ENCODE measurements around the gene LRP1.
A peak's percentile ranks its signal among the peaks of the same experiment; 100 is the strongest.

LRP1 gene

GRCh38 chr12:57212701-57213057, 84.4 kb downstream of the LRP1 start:
- Histone ChIP-seq H3F3A (ENCODE audit: low read depth) (no peaks in the 10 kb centered on the region), H3K4me3 (ENCODE audit: low read length, poor library complexity, severe bottlenecking) (no peak overlapping the region), H4K20me1 (ENCODE audit: insufficient read depth, low read length, poor library complexity, severe bottlenecking) (no peaks in the 10 kb centered on the region), H3K4me1 (ENCODE audit: insufficient read depth, low read length, poor library complexity, severe bottlenecking) (peaks cover 9% of the 10 kb centered on the region), H3K9me3 (ENCODE audit: insufficient read depth, low read depth, low read length) (no peaks in the 10 kb centered on the region), H3K9ac (ENCODE audit: low read depth, low read length, poor library complexity, severe bottlenecking) (no peak overlapping the region), H3K4me2 (ENCODE audit: low read depth, low read length, poor library complexity, severe bottlenecking) (no peak overlapping the region), H3K9me2 (replicated peaks; ENCODE audit: low read depth, low read length) (no peaks in the 10 kb centered on the region), H3K79me2 (ENCODE audit: insufficient read depth, low read length) (no peaks in the 10 kb centered on the region), H3K36me3 (ENCODE audit: insufficient read depth, low read length) (no peaks in the 10 kb centered on the region), H3K27me3 (ENCODE audit: insufficient read depth, low read length, poor library complexity, severe bottlenecking) (no peaks in the 10 kb centered on the region), H2AFZ (ENCODE audit: low read length) (no peak overlapping the region)
- TF ChIP-seq CTCF (conservative IDR thresholded peaks at IDR 0.05; ENCODE audit: low read length) (no peak), EZH2phosphoT487 (IDR thresholded peaks at IDR 0.05; ENCODE audit: borderline replicate concordance) (no peak)

- H3K9me3 ChIP-seq (ENCODE audit: insufficient read depth, low read depth, low read length), result no peaks in the 10 kb centered on the region
- no peaks in the 10 kb centered on the region for H3K27me3 ChIP-seq (ENCODE audit: insufficient read depth, low read length, poor library complexity, severe bottlenecking)
- H3K4me1 ChIP-seq (ENCODE audit: insufficient read depth, low read length, poor library complexity, severe bottlenecking), result peaks cover 9% of the 10 kb centered on the region
- peak overlapping the region; percentile 56 for H3K9ac ChIP-seq (ENCODE audit: low read depth, low read length, poor library complexity, severe bottlenecking)
- no peaks in the 10 kb centered on the region for H3K9me2 ChIP-seq (replicated peaks; ENCODE audit: low read depth, low read length)
- H3K79me2 ChIP-seq (ENCODE audit: insufficient read depth, low read length), result no peaks in the 10 kb centered on the region
- peak overlapping the region; percentile 47 for H3K4me3 ChIP-seq (ENCODE audit: low read length, poor library complexity, severe bottlenecking)
- peak overlapping the region; percentile 78 for H2AFZ ChIP-seq (ENCODE audit: low read length)
- no peaks in the 10 kb centered on the region for H3K36me3 ChIP-seq (ENCODE audit: insufficient read depth, low read length)
- H3K4me2 ChIP-seq (ENCODE audit: low read depth, low read length, poor library complexity, severe bottlenecking), result peak overlapping the region; percentile 64
- no peaks in the 10 kb centered on the region for H4K20me1 ChIP-seq (ENCODE audit: insufficient read depth, low read length, poor library complexity, severe bottlenecking)
- TF ChIP-seq EZH2phosphoT487 (IDR thresholded peaks at IDR 0.05; ENCODE audit: borderline replicate concordance) (no peak), CTCF (conservative IDR thresholded peaks at IDR 0.05; ENCODE audit: low read length) (peak; percentile 78)
- H3F3A ChIP-seq (ENCODE audit: low read depth), result no peaks in the 10 kb centered on the region
Measured at GRCh38 chr12:57213058-57213715, 84.9 kb downstream of the LRP1 start.

- Histone ChIP-seq H2AFZ (ENCODE audit: low read length) (peak overlapping the region; percentile 78), H3K36me3 (ENCODE audit: insufficient read depth, low read length) (no peaks in the 10 kb centered on the region), H3K4me3 (ENCODE audit: low read length, poor library complexity, severe bottlenecking) (peak overlapping the region; percentile 47), H3K9me3 (ENCODE audit: insufficient read depth, low read depth, low read length) (no peaks in the 10 kb centered on the region), H3K27me3 (ENCODE audit: insufficient read depth, low read length, poor library complexity, severe bottlenecking) (no peaks in the 10 kb centered on the region), H3K9me2 (replicated peaks; ENCODE audit: low read depth, low read length) (no peaks in the 10 kb centered on the region), H3K4me1 (ENCODE audit: insufficient read depth, low read length, poor library complexity, severe bottlenecking) (peaks cover 9% of the 10 kb centered on the region), H3K79me2 (ENCODE audit: insufficient read depth, low read length) (no peaks in the 10 kb centered on the region), H3K9ac (ENCODE audit: low read depth, low read length, poor library complexity, severe bottlenecking) (peak overlapping the region; percentile 56), H3F3A (ENCODE audit: low read depth) (no peaks in the 10 kb centered on the region), H3K4me2 (ENCODE audit: low read depth, low read length, poor library complexity, severe bottlenecking) (peak overlapping the region; percentile 64), H4K20me1 (ENCODE audit: insufficient read depth, low read length, poor library complexity, severe bottlenecking) (no peaks in the 10 kb centered on the region)
- no peak for TF ChIP-seq EZH2phosphoT487 (IDR thresholded peaks at IDR 0.05; ENCODE audit: borderline replicate concordance)
- no peak for TF ChIP-seq CTCF (conservative IDR thresholded peaks at IDR 0.05; ENCODE audit: low read length)
Measured at GRCh38 chr12:57213763-57214397, 85.6 kb downstream of the LRP1 start.

Measured in Loucy (cell line).